WTC11 (cell line): ENCODE measurements around the gene CHIT1. TPM values are rescaled to one million over a fixed set of nuclear protein-coding genes. Genes with fewer than 3 reads are reported as not detected.

ENCODE experiments used
- ATAC-seq: fragments of 200-7000 bp; cut with Tn5 transposase; 2 replicates; pipeline ENCODE4 v1.10.0; 2021; ENCODE audit warnings: mild to moderate bottlenecking, moderate library complexity
- CTCF ChIA-PET: fragments of 300-600 bp; sonication (Branson Sonifier 250); formaldehyde crosslinking; loops from one replicate; lab custom pipeline; 2021; ENCODE audit warnings: antibody characterized with exemption; lab: Charles Lee
- POLR2A ChIA-PET: fragments of 350-600 bp; sonication (Branson Sonifier 250); formaldehyde crosslinking; loops from one replicate; lab custom pipeline; 2021; ENCODE audit warnings: antibody characterized with exemption; lab: Charles Lee
- DNase-seq: peaks from one replicate; pipeline ENCODE4 v3.0.0; 2021; ENCODE audit warnings: low spot score
- H3K27ac Mint-ChIP-seq: 2 replicates; pipeline ENCODE4 v1.8.0; 2021; ENCODE audit warnings: mixed read lengths
- H3K27me3 Mint-ChIP-seq: 2 replicates; pipeline ENCODE4 v1.8.0; 2021; ENCODE audit warnings: low read depth, mild to moderate bottlenecking, moderate library complexity, mixed read lengths
- H3K36me3 Mint-ChIP-seq: 2 replicates; pipeline ENCODE4 v1.8.0; 2021; ENCODE audit warnings: mixed read lengths
- H3K4me1 Mint-ChIP-seq: 2 replicates; pipeline ENCODE4 v1.8.0; 2022; ENCODE audit warnings: mixed read lengths
- H3K4me3 Mint-ChIP-seq: 2 replicates; pipeline ENCODE4 v1.8.0; 2021; ENCODE audit warnings: mild to moderate bottlenecking, moderate library complexity, mixed read lengths
- H3K9me3 Mint-ChIP-seq: 2 replicates; pipeline ENCODE4 v1.8.0; 2021; ENCODE audit warnings: mixed read lengths
- CREB1 ChIP-seq: sonication (generic); formaldehyde crosslinking; IDR thresholded peaks from 2 replicates; pipeline ENCODE4 v1.8.0; 2023; ENCODE audit warnings: mild to moderate bottlenecking, missing genetic modification reagents
- CTCF ChIP-seq: fragments of 200-600 bp; IDR thresholded peaks from 2 replicates; pipeline ENCODE4 v1.8.0; 2022; ENCODE audit warnings: antibody characterized with exemption
- E2F1 ChIP-seq: sonication (generic); formaldehyde crosslinking; IDR thresholded peaks from 2 replicates; pipeline ENCODE4 v1.8.0; 2022; ENCODE audit warnings: mild to moderate bottlenecking, missing genetic modification reagents
- E2F4 ChIP-seq: sonication (generic); formaldehyde crosslinking; IDR thresholded peaks from 2 replicates; pipeline ENCODE4 v1.8.1; 2022; ENCODE audit warnings: low read depth, mild to moderate bottlenecking, moderate library complexity, missing genetic modification reagents, borderline replicate concordance
- HMGXB4 ChIP-seq: sonication (generic); formaldehyde crosslinking; IDR thresholded peaks from 2 replicates; pipeline ENCODE4 v1.8.1; 2023; ENCODE audit warnings: mild to moderate bottlenecking, moderate library complexity, missing genetic modification reagents
- IRF2 ChIP-seq: sonication (generic); formaldehyde crosslinking; IDR thresholded peaks from 2 replicates; pipeline ENCODE4 v1.8.0; 2022; ENCODE audit warnings: low read depth, missing genetic modification reagents, borderline replicate concordance
- JAZF1 ChIP-seq: fragments of 250-450 bp; sonication (Bioruptor Pico); IDR thresholded peaks from 2 replicates; pipeline ENCODE4 v1.9.0; 2021; ENCODE audit warnings: moderate library complexity, mild to moderate bottlenecking, inconsistent platforms
- KAT7 ChIP-seq: sonication (generic); formaldehyde crosslinking; IDR thresholded peaks from 2 replicates; pipeline ENCODE4 v1.8.1; 2023; ENCODE audit warnings: missing genetic modification reagents, mild to moderate bottlenecking, borderline replicate concordance
- MAX ChIP-seq: sonication (generic); formaldehyde crosslinking; IDR thresholded peaks from 2 replicates; pipeline ENCODE4 v1.8.0; 2022; ENCODE audit warnings: mild to moderate bottlenecking, missing genetic modification reagents
- SMAD3 ChIP-seq: sonication (generic); formaldehyde crosslinking; IDR thresholded peaks from 2 replicates; pipeline ENCODE4 v1.8.0; 2022; ENCODE audit warnings: missing genetic modification reagents, mild to moderate bottlenecking, borderline replicate concordance
- STAT6 ChIP-seq: sonication (generic); formaldehyde crosslinking; conservative IDR thresholded peaks from 2 replicates; pipeline ENCODE4 v1.8.1; 2023; ENCODE audit warnings: mild to moderate bottlenecking, low read depth, missing genetic modification reagents, moderate library complexity
- TCF7 ChIP-seq: sonication (generic); formaldehyde crosslinking; IDR thresholded peaks from 2 replicates; pipeline ENCODE4 v1.8.0; 2022; ENCODE audit warnings: mild to moderate bottlenecking, low read depth, missing genetic modification reagents, moderate library complexity
- USF1 ChIP-seq: sonication (generic); formaldehyde crosslinking; IDR thresholded peaks from 2 replicates; pipeline ENCODE4 v1.8.0; 2022; ENCODE audit warnings: mild to moderate bottlenecking, missing genetic modification reagents
- USF2 ChIP-seq: sonication (generic); formaldehyde crosslinking; IDR thresholded peaks from 2 replicates; pipeline ENCODE4 v1.8.1; 2023; ENCODE audit warnings: mild to moderate bottlenecking, missing genetic modification reagents, moderate library complexity
- ZBTB21 ChIP-seq: sonication (generic); formaldehyde crosslinking; IDR thresholded peaks from 2 replicates; pipeline ENCODE4 v1.8.1; 2023; ENCODE audit warnings: mild to moderate bottlenecking, missing genetic modification reagents, borderline replicate concordance
- ZNF425 ChIP-seq: fragments of 250-450 bp; sonication (Bioruptor Pico); conservative IDR thresholded peaks from 2 replicates; pipeline ENCODE4 v1.9.0; 2021; ENCODE audit warnings: mild to moderate bottlenecking
- total RNA-seq: library from RNA; stranded (reverse); gene quantifications from 3 replicates; pipeline ENCODE4 v1.2.3, GENCODE V29; 2021

Gene CHIT1
- total RNA-seq, 1 experiment from 2014 or later, result 0.15 TPM

- TF ChIP-seq CREB1 (CRISPR knock-in tag), result no peak
These were observed 41.0 kb upstream of the CHIT1 start (continued) for GRCh38 chr1:203270448-203270847.

- Mint-ChIP-seq H3K4me3 (no peak overlapping the region), H3K36me3 (no peaks in the 10 kb centered on the region), H3K27ac (no peak overlapping the region), H3K4me1 (peaks cover 18% of the 10 kb centered on the region), H3K27me3 (peaks cover 22% of the 10 kb centered on the region), H3K9me3 (no peaks in the 10 kb centered on the region)
- DNase-seq (no peak), ATAC-seq (no peak)
- ChIA-PET CTCF (interaction anchor here (0.5 to 11.3 kb wide), 48 partner anchors 9 to 357 kb away, joined by 3 to 369 read pairs (median 6); partner anchors contain the start of genes ADORA1, ATP2B4, BTG2 and CHI3L1), POLR2A (interaction anchor here (0.6 kb wide), 1 partner anchor 152 kb away, joined by 3 read pairs; no protein-coding TSS in a partner anchor)
- TF ChIP-seq JAZF1 (no peak), STAT6 (CRISPR knock-in tag) (no peak), E2F1 (no peak), USF2 (no peak), USF1 (no peak), TCF7 (CRISPR knock-in tag) (no peak), ZBTB21 (CRISPR knock-in tag) (no peak), SMAD3 (no peak), IRF2 (no peak), E2F4 (CRISPR knock-in tag) (no peak)
These were observed 40.2 kb upstream of the CHIT1 start for GRCh38 chr1:203269654-203270020.

GRCh38 chr1:203268901-203269653 lies 39.6 kb upstream of the CHIT1 start:
- ATAC-seq, result peak; percentile 28
- H3K4me3 Mint-ChIP-seq, result no peak overlapping the region
- peaks cover 20% of the 10 kb centered on the region for H3K27me3 Mint-ChIP-seq

More at GRCh38 chr1:203268901-203269653, 39.6 kb upstream of the CHIT1 start:
- POLR2A ChIA-PET, result interaction anchor here (0.6 kb wide), 1 partner anchor 152 kb away, joined by 3 read pairs; no protein-coding TSS in a partner anchor
- Mint-ChIP-seq H3K4me1 (peaks cover 18% of the 10 kb centered on the region), H3K27ac (no peak overlapping the region), H3K36me3 (no peaks in the 10 kb centered on the region), H3K9me3 (no peaks in the 10 kb centered on the region)
- DNase-seq, result no peak
- CTCF ChIA-PET, result interaction anchor here (0.5 to 11.3 kb wide), 48 partner anchors 10 to 358 kb away, joined by 3 to 369 read pairs (median 6); partner anchors contain the start of genes ADORA1, ATP2B4, BTG2 and CHI3L1
- TF ChIP-seq ZNF425 (CRISPR knock-in tag), result no peak
- TF ChIP-seq CTCF, result peak; percentile 95
- no peak for TF ChIP-seq KAT7 (CRISPR knock-in tag)
- 0 out of 2 replicates have a peak, but pooled peaks have one; percentile 36 for TF ChIP-seq HMGXB4 (CRISPR knock-in tag)
- 0 out of 2 replicates have a peak, but pooled peaks have one; percentile 33 for TF ChIP-seq MAX (CRISPR knock-in tag)
